Ureter (tissue), 1 donor: ENCODE results near the gene DDAH2. TPM values are rescaled to one million over a fixed set of nuclear protein-coding genes. Genes with fewer than 3 reads are reported as not detected.

Source experiments
- DNase-seq: peaks from one replicate; pipeline ENCODE4 v3.0.0-alpha.2; 2020; ENCODE audit warnings: low spot score
- total RNA-seq: library from RNA; stranded (reverse); gene quantifications from one replicate; pipeline ENCODE4 v1.2.4, GENCODE V29; 2023
- donor health status: DM: yes; HTN: yes; CAD: no.

DDAH2 gene
- total RNA-seq, 1 donor from 2014 or later: 33.3 TPM

GRCh38 chr6:31732029-31732428 lies 2.9 kb upstream of the DDAH2 start:
- DNase-seq: no peak

DNA sequence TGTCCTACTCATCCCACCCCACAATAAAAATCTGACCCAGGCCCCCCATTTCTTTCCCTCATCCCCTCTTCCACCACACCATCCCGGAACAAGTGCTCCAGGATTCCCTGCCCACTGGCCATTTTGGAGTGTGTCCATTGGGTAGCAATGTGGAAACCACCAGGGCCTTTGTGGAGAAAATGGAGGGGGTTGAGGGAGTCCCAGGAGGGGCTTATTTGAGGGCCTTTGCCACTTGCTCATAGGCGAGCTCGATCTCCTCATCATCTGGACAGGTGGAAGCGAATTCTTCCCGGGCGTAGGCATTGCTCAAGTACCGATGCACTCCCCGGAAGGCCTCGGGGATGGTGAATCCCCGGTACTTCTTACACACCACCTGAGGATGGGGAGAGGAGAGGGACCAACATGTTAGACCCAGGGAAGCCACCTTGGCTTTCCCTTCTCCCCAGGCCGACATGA lies 1.6 kb upstream of the DDAH2 start:
- no peak for DNase-seq

GRCh38 chr6:31729979-31730630 lies 1.0 kb upstream of the DDAH2 start:
- peak; percentile 87 for DNase-seq

DNA sequence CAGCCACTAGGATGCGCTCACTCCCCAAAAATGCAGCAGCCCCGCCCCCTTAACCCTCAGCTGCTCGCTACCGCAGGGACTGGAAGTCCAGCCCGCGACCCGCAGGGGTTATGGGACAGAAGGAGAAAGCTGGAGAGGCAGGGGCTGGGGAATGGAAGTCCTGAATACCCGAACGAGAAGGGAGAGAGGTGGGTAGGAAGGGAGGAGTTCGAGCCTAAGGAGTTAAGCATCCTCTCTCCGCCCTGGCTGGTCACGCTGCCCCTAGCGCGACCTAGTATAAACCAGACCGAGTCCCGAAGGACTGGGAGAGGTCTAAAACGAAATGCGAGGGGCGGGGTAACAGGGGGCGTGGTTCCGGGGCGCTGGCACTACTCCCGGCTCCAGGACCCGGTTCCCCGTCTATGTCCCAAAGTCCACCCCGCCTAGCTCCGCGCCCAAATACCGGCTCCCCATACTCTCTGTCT lies 448 bp upstream of the DDAH2 start:
- DNase-seq: peak; percentile 94

- no peak for DNase-seq
Measured at GRCh38 chr6:31727717-31728671, 1.1 kb downstream of the DDAH2 start.

DNA sequence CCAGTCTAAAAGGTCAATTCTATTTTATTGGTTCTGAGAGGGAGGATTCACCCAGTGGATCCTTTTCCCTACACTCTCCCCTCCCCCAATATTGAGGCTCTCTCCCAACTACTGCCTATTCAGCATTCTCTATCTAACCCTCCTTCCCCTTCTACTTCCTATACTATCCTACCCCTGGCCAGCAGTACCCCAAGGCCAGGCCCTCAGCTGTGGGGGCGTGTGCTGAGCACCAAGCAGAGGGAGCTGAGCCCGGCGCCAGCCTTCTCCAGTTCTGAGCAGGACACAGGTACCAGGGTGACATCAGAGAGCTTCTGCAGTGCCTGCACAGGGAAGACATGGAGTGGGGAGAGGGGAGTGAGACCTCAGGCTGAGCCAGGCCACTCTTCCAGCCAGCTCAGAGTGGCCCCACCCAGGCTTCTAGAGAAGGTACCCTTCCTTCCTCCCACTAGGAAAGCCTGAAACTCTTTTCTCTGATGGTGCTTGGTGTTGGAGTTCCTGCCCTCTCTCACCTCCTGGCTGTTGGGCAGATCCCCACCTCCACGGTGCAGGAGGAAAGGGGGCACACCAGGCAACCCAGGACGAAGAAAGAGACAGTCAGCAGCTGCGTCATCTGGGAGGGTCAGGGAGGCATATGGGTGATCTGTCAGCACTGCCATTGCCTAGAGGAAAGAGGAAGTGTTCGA lies 1.9 kb downstream of the DDAH2 start:
- no peak for DNase-seq

DNA sequence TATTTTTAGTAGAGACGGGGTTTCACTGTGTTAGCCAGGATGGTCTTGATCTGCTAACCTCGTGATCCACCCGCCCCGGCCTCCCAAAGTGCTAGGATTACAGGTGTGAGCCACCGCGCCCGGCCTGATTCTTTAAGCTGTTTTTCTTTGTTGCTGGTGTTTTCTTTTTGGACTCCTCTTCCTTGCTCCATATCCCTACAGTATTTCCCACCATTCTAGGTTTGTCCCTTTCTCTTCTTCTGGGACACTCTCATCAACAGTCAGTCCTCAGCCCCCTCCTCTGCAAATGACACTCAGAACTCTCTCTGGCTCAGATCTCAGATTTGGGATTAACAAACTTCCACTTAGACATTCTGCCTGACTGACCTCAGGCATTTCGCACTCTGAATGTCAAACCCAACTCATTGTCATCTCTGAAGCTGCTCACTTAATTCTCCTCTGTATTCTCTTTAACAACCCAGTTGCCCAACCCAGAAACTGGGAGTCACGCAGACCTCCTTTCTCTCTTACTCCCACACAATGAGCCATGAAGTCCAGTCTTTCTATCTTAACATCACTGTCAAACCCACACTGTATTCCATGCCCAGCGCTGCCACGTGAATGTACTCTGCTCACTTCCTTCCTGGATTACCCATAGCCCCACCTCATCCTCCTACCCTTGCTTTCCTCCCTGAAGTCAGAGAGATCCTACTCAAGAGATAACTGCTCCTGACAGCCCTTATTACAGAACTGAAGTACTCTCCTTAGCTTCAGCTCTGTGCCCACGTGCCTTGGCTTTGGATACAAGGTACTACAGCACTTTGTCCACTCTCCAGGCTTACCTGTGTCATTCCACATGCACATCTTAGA lies 3.4 kb downstream of the DDAH2 start:
- no peak for DNase-seq

- DNase-seq: no peak
Measured at GRCh38 chr6:31723980-31724691, 5.0 kb downstream of the DDAH2 start.

DNA sequence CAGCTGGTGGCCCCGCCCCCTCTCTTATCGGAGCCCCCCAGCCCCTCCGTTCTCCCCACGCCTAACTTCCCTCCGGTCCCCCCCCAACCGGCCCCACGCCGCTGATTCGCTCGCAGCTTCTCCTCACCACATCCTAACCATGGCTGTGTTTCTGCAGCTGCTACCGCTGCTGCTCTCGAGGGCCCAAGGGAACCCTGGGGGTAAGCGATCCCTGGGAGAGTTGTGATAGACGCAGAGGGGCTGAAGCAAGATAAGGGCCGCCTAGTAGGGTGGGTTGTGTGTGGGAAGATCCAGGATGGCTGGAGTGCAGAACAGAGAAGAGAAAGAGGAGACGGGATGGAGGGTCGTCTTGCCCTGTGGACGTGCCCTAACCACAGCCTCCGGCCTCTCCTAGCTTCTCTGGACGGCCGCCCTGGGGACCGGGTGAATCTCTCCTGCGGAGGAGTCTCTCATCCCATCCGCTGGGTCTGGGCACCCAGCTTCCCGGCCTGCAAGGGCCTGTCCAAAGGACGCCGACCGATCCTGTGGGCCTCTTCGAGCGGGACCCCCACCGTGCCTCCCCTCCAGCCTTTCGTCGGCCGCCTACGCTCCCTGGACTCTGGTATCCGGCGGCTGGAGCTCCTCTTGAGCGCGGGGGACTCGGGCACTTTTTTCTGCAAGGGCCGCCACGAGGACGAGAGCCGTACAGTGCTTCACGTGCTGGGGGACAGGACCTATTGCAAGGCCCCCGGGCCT lies 5.7 kb downstream of the DDAH2 start, which contains the start of gene MPIG6B:
Gene MPIG6B (plus strand): TSS at position 129 of the 735 bp plus-strand sequence. CDS start 11 bp downstream, at position 140.
- DNase-seq: no peak

- no peak for DNase-seq
Measured at GRCh38 chr6:31722173-31722572, 6.9 kb downstream of the DDAH2 start.

DNA sequence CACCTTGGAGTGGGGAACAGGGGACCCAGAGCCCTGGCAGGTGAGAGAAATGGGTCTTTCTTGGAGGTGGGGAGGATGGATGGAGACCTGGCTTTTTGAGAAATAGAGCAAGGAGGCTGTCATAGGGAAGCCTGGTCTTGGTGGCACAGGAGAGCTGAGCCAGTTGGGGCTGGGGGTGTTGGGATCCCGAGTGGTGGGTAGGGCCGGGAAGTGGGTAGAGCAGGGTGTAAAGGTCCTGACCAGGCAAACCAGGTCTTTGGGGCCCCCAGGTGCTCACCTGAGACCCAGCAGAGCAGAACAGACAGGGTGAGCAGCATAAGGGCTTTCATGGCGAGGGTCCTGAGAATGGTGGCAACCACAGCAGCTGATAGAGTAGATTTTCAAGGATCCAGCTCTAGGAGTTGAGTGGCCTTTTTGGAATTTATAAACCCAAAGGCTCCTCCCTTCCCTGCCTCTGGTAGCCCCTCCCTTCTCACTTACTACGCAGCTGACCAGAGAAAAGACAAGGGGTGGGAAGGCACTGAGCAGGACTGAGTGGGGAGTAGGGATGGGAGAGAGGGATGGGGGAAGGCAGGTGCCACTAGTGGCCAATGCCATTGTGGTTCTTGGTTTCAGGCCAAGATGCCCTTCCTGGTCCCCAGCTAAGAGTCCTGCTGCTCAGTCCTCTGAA lies 7.6 kb downstream of the DDAH2 start, which contains the start of gene LY6G6C:
Gene LY6G6C (minus strand): TSS at position 396 of the 670 bp plus-strand sequence. CDS start 67 bp downstream, at position 329.
- no peak for DNase-seq

DNA sequence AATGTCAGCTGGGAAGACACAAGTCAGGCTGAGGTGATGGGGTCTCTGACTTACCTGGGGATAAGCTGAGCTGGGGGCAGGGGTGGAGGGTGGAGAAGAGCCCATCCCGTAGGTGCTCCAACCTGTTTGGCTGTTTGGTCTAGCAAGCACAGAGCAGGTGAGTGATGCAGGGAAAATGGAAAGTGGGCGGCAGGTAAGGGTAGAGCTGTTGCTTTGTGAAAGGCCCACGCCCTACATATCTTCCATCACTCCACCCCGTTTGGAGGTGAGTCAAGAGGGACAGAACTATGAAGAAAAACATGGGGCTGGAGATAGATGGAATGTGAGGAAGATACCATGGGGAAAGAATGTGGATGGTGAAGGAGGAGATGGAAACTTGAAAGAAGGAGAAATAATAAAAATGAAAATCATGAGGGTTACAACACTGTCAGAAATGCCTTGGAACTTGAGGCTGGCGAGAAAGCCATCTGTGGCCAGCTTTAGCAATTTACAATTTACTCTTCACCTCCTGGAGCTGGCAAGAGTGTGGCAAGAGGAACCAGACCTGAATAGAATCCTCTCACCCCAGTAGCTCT lies 8.8 kb downstream of the DDAH2 start:
- no peak for DNase-seq

DNA sequence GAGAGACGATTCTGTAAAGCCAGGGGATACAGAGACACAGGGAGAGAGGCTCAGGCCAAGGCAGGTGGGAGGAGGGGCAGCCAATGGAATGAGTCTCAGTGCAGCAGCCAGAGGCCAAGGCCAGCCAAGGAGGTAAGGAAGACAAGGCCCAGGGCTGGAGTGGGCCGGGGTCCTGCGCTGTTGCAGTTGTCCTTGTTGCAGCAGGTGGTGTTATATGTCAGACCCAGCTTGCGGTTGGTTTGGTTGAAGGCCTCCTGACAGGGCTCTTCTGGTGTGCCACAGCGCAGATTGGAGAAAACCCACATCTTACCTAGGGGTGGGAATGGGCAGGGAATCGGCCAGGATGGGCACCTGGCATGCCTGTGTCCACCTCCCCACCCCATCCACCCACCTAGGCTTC lies 10.1 kb downstream of the DDAH2 start:
- DNase-seq: no peak

DNA sequence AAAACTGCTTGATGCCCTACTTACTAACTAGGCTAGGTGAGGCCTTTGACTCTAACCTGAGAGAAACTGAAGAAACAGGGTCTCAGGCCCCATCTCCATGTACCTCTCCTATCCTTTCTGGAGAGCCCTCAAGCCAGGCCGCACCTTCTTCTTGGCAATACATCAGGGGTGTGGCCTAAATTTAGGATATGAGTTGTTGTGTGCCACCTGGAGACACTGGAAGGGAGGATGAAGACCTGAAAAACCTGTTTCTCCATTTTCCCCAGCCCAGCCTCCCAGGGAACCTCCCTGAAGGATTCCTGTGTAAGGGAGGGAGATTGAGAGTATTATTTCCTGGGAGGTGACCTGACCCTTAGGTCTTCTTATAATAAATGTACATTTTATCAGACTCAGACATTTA lies 10.8 kb downstream of the DDAH2 start:
- no peak for DNase-seq

DNA sequence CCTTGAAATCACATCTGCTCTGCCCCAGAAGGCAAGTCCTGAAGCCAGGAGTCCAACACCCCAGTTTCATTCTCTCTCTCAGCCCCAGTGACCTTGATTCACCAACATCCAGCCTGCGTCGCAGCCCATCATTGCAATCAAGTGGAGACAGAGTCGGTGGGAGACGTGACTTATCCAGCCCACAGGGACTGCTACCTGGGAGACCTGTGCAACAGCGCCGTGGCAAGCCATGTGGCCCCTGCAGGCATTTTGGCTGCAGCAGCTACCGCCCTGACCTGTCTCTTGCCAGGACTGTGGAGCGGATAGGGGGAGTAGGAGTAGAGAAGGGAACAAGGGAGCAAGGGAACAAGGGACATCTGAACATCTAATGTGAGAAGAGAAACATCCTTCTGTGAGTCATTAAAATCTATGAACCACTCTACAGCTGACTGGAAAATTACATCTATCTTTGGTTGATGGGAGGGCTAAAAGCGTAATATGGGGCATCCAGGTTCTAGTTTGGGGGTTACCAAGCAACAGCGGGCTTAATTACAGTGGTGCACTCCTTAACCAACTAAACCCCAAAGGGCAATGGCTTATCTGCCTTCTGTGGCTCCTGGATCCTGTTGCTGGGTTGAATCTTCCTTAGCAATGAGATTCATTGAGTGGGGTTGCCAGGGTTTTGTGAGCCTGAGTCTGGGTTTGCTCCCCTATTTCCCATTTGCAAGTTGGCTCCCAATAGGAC lies 11.4 kb downstream of the DDAH2 start:
- DNase-seq: no peak

- no peak for DNase-seq
Measured at GRCh38 chr6:31715022-31715958, 13.8 kb downstream of the DDAH2 start, which contains the start of gene LY6G6D. TSS of gene LY6G6D (plus strand) at chr6:31715348. CDS start at chr6:31715356, 8 bp downstream.
